ENCODE results near the gene NPR1.
"Not testable (repeated sequence)": the region's sequence is repeated elsewhere in the genome, so short reads cannot be mapped to it uniquely, and the experiment has no call there.

NPR1 gene

DNA sequence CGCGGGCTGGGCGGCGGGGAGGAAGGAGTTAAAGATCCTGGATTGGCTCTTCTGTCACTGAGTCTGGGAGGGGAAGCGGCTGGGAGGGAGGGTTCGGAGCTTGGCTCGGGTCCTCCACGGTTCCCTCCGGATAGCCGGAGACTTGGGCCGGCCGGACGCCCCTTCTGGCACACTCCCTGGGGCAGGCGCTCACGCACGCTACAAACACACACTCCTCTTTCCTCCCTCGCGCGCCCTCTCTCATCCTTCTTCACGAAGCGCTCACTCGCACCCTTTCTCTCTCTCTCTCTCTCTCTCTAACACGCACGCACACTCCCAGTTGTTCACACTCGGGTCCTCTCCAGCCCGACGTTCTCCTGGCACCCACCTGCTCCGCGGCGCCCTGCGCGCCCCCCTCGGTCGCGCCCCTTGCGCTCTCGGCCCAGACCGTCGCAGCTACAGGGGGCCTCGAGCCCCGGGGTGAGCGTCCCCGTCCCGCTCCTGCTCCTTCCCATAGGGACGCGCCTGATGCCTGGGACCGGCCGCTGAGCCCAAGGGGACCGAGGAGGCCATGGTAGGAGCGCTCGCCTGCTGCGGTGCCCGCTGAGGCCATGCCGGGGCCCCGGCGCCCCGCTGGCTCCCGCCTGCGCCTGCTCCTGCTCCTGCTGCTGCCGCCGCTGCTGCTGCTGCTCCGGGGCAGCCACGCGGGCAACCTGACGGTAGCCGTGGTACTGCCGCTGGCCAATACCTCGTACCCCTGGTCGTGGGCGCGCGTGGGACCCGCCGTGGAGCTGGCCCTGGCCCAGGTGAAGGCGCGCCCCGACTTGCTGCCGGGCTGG lies at the start of gene NPR1:
NPR1 (plus strand) TSS at position 170 of the 818 bp plus-strand sequence; CDS start at position 591, 421 bp downstream.
- peak; percentile 70 for DNase-seq

DNA sequence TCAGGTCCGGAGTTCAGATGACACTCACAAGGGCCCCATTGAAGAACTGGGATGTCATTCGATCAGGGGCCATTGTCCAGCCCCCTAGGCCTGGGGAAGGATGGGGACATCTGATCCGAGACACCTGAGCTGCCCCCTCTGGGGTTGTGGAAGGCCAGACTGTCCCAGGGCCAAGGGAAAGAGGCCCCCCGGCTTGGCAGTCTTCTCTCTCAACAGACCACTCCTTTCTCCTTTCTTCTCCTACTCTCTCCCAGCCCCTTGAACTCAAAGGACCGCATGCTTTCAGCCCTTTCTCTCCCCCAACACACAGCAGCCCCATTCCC lies 49.2 kb upstream of the NPR1 start:
- DNase-seq, result no peak

DNA sequence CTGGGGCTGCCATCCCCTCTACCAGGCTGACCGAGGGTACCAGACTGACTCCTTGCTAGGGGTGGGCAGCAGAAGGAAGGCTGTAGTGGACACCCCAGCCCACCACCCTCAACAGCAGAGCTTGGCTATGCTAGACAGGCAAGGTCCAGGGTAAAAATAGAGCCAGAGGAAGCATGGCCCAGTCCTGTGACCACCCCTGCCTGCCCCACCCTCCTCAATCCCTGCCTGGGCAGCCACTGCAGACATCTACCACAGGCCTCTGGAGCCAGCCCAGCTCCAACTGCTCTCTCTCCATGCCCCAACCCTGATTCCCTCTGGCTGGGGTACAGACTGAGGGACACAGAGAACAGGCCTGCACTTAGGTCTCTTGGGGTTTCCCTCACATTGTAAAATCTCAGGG lies 48.5 kb upstream of the NPR1 start:
- DNase-seq, result no peak

DNA sequence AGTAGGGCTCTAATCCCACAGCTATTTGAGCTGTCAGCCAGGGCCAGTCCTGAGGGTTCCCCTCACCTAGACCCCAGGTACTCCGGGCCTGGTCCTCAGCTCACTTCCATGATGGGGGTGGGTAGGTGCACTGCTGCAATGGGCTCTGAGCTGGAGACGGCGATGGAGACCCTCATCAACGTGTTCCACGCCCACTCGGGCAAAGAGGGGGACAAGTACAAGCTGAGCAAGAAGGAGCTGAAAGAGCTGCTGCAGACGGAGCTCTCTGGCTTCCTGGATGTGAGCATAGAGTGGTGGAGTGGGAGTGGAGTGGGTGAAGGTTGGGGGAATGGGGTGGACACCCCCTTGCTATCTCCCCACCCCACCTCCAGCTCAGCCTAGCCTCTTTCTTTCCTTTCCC lies 48.1 kb upstream of the NPR1 start:
- no peak for DNase-seq

DNA sequence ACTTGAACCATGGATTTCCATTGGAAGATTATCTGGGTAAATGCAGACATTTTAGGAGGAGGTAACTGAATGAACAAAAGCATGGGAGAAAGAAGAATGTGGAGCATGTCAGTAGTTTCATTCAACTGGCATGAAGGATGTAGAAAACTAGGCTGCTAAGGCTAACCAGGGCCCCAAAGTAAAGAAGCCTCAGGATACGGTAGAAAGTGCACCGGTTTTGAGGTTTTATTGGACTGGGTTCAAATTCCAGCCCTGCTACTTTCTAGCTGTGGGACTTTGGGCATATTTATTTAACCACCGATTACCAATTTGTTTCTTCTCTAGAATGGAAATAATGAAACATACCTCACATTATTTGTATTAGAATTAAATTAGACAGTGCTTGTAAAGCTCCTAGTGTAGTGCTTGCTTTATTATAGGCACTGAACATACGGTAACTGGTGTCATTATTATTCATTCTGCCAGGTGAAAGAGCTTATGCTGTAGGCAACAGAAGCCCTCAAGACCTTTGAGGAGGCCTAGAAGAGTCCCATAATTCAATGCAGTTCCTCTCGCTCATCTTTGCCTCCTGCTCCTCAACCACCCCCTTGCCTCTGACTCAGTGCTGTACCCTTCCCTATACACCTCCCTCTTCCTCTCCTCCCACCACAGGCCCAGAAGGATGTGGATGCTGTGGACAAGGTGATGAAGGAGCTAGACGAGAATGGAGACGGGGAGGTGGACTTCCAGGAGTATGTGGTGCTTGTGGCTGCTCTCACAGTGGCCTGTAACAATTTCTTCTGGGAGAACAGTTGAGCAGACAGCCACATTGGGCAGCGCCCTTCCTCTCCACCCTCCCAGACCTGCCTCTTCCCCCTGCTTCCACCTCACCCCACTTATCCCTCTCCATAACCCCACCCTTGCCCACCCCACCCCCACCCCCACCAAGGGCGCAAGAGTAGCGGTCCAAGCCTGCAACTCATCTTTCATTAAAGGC lies 47.2 kb upstream of the NPR1 start:
- no peak for DNase-seq

DNA sequence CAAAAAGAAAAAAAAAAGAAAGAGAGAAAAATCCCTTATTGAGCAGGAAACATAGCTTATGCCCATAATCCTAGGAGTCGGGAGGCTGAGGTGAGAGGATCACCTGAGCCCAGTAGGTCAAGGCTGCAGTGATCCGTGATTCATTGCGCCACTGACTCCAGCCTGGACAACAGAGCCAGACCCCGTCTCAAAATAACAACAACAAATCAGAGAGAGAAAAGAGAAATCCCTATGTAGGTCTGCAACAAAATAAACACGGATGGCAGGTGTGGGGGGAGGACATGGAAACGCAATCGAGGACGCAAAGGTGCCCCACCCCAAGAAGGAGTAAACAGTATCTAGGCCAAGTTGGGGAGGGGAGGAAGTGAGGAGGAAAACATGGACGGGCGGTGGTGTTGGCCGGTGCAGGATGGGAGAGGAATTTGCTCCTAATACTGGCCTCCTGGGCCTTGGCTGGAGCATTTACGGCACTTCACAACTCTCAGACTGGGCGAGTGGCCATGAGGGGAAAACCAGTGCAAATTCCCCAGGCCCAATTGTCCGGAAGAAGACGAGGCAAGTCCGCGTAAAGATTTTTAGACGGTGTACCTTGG lies 45.2 kb upstream of the NPR1 start:
- DNase-seq, result peak; percentile 72

DNA sequence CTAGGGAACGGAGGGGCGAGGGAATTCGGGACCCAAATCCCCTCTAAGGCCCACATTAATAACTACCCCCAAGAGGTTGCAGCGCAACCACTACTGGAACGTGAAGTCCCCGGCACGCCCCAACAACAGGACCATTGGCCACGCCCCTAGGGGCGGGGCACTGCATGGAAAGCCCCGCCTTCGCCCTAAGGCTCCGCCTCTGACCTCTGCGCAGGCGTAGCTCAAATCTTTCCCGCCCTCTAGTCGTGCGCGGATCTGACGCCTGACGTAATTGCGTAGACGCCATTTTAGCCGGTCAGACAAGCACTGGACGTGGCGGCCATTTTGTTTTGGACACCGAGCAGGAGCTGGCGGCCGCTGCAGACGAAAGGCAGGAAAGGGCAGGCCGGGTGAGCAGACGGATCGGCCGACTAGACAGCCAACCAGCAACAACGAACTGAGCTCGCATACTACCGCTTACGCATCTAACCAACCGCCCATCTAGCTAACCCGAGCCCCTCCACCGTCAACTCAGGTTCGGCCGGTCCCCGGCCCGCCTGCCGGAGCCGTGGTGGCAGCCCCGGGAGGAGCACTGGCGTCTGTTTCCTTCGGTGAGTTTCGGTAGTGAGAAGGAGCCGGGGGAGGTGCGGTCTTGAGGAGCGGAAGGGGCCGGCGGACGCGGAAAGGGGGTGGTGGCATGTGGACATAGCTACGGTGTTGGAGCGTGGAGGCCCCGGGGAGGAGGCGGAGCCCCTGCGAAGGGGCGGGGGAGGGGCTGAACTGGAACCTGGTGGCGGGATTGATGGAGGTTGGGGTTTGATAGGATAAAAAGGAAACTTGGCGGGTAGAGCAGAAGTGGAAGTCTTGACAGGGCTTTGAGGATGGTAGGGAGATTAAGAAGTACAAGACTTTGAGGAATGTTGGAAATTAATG lies 44.5 kb upstream of the NPR1 start, which contains the start of gene CHTOP:
CHTOP (plus strand) TSS at position 313 of the 912 bp plus-strand sequence. CDS start 2,523 bp downstream, outside the sequence.
- peak; percentile 99 for DNase-seq

DNA sequence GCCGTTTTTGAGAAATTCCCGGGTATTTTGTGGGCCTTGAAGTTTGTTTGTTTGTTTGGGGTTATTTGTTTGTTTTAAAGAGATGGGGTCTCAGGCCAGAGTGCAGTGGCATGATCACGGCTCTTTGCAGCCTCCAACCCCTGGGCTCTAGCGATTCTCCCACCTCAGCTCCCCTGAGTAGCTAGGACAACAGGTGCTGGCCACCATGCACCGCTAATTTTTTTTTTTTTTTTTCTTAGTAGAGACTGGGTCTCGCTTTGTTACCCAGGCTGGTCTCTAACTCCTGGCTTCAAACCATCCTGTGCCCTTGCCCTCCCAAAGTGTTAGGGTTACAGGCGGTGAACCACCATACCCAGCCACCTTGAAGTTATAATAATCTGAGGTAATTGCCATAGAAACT lies 42.6 kb upstream of the NPR1 start:
- no peak for DNase-seq

DNA sequence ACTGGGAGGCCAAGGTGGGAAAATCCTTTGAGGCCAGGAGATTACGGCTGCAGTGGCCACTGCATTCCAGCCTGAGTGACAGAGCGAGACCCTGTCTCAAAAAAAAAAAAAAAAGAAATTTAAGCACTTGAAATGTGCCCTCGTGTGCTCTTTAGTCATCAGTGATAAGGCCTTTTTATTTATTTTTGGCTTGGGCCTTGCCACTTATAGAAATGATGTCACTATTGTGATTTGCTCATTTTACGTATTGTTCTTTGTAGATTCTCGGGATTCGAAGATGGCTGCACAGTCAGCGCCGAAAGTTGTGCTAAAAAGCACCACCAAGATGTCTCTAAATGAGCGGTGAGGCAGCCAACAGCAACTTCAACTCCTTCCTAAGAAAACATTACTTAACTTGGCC lies 42.2 kb upstream of the NPR1 start:
- DNase-seq, result no peak

DNA sequence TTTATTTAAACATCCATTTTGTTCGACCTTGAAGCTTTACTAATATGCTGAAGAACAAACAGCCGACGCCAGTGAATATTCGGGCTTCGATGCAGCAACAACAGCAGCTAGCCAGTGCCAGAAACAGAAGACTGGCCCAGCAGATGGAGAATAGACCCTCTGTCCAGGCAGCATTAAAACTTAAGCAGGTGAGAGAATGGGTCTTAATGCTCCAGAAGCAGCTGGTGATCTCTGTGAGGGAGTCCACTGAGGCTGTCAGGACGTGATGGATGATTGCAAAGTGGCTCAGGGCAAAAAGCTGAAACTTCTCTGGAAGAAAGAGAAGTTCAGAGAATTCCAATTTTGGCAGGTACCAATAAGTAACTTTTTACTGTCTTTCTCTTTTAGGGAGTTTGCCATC lies 40.2 kb upstream of the NPR1 start:
- no peak for DNase-seq

DNA sequence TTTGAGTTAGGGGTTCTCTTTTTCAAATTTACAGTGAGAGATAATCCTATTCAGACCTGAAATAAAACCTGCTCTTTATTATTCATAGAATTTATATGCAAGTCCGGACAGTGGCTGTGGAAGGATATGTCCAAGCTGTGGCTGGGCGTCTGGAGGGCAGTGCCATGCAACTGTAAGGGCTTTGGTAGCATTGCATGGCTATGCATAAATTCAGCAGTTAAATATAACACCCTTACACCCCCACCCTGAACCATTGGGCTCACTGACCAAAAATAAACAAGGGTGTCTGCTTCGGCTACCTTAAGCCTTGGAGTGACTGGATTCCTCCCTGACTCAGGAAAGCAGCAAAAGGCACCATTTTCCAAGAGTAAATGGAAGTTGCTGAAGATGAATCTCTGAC lies 39.2 kb upstream of the NPR1 start:
- no peak for DNase-seq

DNA sequence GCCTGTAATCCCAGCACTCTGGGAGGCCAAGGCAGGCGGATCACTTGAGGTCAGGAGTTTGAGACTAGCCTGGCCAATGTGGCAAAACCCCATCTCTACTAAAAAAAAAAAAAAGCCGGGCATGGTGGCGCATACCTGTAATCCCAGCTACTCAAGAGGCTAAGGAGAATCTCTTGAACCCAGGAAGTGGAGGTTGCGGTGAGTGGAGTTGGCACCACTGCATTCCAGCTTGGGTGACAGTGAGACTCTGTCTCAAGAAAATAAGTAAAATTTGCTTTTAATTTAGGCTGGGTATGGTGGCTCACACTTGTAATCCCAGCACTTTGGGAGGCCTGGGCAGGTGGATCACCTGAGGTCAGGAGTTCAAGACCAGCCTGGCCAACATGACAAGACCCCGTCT lies 38.3 kb upstream of the NPR1 start:
- DNase-seq, result not testable (repeated sequence)

DNA sequence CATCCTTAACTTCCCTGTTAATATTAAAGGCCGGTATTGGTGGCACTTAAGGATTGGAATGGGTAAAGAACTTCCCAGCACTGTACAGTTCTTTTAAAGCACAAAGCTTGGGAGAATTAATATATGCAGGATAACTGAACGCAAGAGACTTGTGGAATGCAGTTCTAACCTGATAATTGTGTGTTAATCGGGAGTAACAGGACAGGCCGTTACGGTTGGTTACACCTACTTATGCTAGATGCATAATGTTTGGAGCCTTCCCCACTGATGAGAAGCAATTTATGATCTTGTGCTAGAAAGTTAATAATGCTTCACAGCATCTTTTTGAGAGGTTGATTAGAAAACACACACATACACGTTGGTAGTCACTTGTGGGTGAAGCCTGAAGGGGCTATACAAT lies 37.6 kb upstream of the NPR1 start:
- DNase-seq, result no peak

DNA sequence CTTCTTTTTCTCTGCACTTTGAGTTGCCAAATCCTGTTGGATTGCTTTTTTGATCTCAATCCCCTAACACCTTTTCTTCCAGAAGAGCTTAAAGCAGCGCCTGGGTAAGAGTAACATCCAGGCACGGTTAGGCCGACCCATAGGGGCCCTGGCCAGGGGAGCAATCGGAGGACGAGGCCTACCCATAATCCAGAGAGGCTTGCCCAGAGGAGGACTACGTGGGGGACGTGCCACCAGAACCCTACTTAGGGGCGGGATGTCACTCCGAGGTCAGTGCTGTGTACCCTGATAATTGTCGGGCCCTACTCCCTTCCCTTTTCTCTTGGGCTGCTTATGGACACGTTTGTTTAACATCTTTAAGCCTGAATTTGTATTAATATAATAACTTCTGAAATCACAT lies 36.3 kb upstream of the NPR1 start:
- DNase-seq, result no peak

DNA sequence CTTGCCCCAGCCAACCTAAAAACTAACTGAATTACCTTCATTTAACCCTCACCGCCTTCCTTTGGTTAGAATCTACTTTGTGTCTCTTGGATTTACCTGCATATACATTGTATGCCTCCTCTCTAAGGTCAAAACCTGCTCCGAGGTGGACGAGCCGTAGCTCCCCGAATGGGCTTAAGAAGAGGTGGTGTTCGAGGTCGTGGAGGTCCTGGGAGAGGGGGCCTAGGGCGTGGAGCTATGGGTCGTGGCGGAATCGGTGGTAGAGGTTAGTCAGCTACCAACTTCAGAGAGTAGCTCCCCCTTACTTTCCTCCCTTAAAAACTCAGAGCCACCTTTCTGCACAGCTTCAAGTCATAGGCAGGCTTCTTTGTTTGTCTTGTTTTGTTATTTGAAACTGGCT lies 35.4 kb upstream of the NPR1 start:
- no peak for DNase-seq

DNA sequence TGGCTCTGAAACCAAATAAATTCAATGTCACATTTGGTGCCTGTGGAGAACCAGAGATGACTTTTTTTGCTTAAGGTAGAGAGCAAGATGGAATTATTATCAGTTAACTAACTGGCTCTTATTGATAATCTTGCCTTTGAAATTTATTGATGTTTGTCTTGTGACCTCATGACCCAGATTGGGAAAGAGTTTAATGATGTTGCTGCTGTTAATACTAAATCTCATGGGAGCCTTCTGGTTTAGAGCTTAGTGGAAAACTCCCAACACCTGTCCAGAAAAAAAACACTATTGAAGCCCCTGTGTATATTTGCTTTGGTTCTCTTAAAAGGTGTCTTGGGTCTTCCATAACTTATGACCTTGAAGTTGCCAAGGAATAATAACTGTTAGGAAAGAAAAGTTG lies 34.7 kb upstream of the NPR1 start:
- no peak for DNase-seq

DNA sequence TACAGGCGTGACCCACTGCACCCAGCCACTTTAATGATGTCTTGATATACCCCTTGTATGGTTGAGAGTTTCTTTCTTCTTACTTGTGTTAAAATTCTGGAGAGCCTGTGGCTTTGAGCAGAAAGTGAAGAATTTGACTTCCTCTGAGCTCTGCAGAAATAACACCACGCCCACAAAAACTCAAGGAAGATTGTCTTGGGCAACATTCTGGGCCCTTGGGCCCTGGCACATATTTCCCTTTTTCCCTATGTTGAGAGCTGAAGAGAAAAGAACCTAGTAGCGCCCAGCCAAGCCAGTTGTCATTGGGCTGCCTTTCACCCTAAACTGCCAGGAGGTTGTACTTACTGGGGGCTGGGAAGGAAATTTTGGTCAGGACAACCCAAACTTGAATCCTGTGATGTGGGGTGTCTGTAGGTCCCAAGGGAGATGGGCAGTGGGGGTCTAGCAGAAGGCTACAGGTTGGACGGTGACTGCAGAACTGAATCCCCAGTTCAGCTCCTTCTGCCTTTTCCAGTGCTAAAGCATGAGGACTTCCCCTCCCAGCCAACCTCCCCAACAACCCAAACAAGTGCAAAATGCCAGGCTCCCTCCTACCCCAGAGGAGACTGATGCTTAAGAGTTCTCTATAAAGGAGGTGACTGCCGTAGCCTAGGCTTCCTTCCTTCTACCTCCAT lies 31.7 kb upstream of the NPR1 start:
- DNase-seq, result no peak

DNA sequence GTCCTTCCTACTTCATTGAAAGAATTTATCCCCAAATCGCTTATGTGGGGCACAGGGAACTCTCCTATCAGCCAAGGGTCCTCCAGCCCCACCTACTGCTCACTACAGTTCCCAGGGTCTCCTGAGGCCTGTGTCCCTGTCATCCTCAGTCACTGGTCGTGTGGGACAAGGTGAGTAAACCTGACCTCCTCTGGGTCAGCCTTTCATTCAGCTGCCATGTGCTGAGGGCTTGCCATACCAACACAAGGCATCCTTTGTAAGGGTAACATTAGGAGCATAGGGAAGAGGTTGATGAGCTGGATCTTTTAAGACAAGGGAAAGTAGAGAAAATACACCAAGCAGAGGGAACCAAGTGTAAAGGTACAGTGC lies 31.2 kb upstream of the NPR1 start:
- DNase-seq, result no peak

DNA sequence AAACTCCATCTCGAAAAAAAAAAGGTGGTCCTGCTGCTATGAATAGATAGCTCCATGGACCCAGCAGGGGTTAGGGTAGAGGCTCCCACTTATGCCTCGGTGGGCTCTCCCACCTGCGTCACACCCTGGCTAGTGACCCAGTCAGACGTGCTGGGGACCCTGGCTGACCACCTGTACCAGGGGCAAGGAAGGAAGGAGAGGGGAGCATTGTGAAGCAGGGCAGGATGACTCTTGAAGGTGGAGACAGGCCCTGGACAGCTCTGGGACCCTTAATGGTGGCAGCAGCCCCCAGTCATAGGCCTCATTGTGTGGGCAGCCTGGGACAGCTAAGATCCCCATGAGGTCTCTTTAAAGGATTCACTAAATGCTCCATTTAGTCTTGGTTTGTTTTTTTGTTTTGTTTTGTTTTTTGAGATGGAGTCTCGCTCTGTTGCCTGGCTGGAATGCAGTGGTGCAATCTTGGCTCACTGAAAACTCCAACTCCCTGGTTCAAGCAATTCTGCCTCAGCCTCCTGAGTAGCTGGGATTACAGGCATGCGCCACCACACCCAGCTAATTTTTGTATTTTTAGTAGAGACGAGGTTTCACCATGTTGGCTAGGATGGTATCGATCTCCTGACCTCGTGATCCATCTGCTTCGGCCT lies 30.4 kb upstream of the NPR1 start:
- no peak for DNase-seq

DNA sequence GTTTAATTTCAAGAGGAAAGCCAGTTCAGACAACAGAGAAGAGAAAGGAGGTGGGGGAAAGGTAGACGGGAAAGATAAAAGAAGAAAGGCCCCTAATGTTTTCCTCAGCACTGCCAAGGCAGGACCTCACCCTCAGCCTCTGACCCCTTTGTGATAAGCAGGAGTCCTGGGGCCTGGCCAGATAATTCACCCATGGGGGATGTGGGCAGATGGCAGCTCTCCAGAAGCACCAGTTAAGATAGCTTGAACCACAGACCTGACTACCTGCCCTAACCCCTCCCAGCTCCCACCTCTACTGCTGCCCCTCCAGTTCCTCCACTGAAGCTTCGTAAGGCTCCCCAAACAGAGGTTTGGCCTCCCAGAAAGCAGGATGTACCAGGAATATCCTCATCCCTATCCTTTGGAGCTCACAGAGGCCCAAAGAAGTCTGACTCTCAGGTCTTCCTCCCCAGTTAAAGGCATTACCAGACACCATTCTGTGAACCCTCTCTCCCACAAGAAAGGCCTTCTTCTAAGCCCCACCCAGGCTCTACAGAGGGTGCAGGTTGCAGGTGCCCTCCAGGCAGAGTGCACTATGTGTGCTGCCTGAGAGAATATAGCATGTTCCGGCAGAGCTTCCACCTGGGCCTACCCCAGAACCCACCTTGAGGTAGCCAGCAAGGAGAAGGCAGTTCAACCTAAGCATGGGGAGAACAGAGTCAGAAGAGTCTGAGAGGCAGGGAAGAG lies 29.2 kb upstream of the NPR1 start:
- DNase-seq, result peak; percentile 47

DNA sequence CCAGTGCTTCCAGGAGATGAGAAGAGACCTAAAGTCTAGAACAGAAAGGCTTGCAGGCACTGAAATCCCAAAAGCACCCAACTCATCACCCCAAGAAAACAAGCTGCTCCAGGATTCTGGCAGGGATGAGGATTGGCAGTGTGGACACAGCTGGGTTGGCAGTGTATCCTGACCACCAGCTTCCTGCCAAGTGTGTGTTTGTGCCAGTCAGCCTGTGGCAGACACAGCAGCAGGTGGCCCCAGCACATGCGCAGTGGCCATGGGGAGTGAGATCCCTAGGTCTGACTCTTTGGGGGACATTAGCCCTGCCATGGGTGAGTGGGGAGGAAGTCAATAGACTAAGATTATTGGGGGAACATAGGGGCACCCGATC lies 28.6 kb upstream of the NPR1 start:
- peak; percentile 78 for DNase-seq

All from NCI-H69 (cell line).